Stimulated activated CD8-positive, alpha-beta memory T cell treated with anti-CD3 and anti-CD28 coated beads, Interleukin-12 subunit alpha, Interleukin-12 subunit beta, amount 100 ng/mL, for 1 hour (primary cell): Measurements from ENCODE around the gene TRAF3.
"Not testable (repeated sequence)": the region's sequence is repeated elsewhere in the genome, so short reads cannot be mapped to it uniquely, and the experiment has no call there.

Experiments
- DNase-seq: peaks from one replicate; pipeline ENCODE4 v3.0.0-alpha.2; 2020; ENCODE audit warnings: low read depth

TRAF3 gene

DNA sequence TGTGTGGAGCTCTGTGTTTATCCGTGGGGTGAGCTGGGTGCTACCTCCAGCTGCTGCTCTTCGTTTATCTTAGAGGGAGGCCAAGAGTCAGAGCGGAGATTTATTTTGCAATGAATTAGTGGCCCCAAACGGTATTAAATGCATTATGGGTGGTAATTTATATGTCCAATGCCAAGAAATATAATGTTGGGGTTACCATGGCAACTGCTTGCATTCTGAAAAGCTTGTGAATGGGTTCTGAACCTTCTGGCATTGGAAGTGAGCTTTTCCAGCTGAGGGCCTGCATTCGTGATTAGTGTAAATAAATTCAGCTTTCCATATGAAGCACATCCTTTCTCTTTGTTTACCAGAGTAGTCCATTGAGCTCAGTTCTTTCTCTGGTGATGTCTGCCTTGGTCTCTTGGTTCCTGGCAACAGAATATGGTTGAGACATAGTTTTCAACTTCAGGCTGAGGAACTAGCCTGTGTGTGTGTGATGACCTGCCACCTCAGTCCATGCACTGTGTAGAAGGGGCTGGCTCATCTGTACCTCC is 51.8 kb downstream of the TRAF3 start:
- DNase-seq = no peak

DNA sequence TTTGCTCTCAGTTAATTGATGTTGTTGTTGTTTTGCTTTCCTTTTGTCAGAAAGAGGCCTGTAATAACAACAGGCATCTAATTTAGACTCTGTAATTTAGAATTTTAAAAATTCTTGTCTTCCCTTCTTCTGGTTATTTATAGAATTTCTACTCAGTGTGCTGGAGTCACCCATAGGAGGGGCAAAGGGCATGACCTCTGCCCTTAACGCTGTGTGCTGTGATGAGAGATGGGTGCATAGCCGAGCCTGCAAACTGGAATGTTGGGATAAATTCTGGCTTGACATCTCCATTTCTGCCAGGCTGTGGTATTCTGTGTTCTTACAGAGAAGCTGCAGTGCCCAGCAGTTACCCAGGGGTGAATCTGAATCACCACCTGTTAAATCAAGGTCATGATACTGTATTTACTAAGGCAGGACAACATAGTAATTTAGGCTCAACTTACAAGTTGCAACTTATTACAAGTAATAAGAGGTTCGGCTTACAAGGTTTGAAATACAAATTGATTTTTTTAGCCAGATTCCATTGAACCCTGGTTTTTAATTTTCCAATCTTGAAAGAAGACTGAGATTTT is 53.3 kb downstream of the TRAF3 start:
- DNase-seq = no peak

DNA sequence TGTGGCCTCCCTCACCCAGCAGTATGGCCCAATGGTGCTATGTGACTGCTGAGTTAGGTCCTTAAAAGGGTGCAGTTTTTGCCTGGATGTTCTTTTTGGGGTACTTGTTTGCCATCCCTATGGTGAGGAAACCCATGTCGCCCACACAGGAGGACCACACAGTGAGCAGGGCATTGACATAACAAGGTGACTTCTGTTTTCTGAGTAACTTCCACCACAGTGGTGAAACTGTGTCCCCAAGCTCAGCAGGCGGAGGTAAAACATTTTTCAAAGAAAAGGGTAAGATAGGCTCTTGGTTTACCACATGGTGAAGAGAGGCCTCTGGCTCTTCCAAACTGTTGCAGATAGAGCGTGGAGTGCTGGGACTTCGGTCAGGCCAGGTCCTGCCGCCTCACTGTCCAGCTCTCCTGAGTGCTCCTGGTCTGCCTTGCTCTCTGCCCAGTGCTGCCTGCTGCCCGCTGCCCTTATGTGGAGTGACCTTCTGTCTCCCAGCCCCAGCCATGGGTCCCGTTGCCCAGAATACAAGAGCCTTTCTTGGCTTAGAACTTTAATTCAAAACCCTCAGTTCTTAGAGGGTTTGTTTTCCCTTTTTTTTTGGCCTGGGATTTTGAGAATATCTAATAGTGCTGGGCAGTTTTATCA is 54.0 kb downstream of the TRAF3 start:
- no peak for DNase-seq

DNA sequence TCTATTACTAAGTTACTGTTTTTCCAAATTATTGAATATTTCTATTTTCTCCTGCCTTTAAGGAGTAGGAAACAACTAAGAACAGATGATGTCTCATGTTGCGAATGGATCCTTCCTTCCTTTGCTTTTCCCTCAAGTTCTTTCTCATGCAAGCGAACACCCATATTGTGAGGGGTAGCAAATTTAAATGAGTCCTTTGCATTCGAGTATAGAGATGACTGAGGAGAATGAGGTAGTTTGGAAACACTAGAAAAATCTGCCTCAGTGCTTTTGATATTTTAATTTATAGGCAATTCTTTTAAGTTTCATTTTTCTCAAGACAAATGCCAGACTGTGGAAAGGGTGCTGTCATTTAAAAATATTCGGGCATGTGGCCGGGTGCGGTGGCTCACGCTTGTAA is 56.1 kb downstream of the TRAF3 start:
- DNase-seq = no peak

DNA sequence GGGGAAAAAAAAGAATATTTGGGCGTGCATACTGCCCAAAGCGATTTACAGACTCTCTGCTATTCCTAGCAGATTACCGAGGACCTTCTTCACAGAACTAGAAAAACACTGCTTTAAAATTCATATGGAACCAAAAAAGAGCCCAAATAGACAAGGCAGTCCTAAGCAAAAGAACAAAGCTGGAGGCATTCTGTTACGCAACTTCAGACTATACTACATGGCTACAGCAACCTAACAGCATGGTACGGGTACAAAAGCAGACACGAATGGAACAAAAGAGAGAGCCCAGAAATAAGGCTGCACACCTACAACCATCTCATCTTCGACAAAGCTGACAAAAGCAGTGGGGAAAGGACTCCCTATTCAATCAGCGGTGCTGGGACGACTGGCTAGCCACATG is 56.7 kb downstream of the TRAF3 start:
- no peak for DNase-seq

DNA sequence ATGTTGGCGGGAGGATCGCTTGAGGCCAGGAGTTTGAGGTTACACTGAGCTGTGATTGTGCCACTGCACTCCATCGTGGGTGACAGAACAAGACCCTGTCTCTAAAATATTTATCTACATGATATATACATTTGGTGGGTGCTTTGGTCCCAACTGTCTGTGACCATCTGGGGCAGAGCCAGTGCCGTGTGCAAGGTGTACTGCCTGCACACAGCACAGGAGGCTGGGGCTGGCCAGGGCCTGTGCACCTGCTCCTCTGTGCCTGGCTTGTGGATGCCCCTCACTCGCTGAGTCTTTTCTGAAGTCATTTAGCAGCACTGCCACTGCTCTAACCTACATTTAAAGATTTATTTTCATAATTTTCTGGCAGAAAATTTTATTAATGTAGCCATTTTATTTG is 58.7 kb downstream of the TRAF3 start:
- no peak for DNase-seq

DNA sequence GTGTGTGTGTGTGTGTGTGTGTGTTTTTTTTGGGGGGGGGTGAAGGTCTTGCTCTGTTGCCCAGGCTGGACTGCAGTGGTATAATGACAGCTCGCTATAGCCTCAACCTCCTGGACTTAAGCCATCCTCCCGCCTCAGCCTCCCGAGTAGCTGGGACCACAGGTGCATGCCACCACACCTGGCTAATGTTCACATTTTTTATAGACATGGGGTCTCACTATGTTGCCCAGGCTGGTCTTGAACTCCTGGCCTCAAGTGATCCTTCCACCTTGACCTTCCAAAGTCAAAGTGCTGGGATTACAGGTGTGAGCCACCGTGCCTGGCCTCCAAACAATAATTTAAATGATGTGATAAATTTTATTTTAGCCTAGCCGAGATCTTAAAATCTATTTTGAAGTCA is 59.9 kb downstream of the TRAF3 start:
- not testable (repeated sequence) for DNase-seq

DNA sequence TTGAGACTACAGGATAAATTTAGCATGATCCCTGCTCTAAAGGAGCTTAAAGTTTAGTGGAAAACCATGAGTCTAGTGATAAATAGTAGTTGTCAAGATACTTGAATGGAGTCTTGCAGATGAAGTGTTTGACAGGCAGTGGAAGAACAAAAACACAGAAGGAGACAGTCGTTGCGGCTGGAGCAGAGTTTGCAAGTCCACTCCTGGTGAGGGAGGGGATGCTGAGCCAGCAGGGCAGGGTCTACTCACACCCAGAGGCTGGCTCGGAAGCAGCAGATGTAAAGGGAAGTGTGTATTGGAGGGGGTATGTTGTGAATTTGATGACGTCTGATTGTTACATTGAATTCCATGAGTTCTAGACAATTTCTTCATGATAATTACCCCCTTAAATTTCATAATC is 61.3 kb downstream of the TRAF3 start:
- DNase-seq = no peak

DNA sequence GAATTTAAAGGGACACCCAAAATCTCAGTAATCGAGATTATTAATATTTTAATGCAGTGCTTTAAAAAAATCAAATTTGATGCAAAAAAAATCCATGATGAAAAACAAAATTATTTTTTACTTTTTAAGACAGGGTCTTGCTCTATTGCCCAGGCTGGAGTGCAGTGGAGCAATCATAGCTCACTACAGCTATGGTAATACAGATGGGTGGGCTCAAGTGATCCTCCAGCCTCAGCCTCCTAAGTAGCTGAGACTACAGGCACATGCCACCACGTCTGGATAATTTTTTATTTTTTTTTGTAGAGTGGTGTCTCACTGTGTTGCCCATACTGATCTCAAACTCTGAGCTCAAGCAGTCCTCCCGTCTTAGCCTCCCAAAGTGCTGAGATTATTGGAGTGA is 62.9 kb downstream of the TRAF3 start:
- no peak for DNase-seq

DNA sequence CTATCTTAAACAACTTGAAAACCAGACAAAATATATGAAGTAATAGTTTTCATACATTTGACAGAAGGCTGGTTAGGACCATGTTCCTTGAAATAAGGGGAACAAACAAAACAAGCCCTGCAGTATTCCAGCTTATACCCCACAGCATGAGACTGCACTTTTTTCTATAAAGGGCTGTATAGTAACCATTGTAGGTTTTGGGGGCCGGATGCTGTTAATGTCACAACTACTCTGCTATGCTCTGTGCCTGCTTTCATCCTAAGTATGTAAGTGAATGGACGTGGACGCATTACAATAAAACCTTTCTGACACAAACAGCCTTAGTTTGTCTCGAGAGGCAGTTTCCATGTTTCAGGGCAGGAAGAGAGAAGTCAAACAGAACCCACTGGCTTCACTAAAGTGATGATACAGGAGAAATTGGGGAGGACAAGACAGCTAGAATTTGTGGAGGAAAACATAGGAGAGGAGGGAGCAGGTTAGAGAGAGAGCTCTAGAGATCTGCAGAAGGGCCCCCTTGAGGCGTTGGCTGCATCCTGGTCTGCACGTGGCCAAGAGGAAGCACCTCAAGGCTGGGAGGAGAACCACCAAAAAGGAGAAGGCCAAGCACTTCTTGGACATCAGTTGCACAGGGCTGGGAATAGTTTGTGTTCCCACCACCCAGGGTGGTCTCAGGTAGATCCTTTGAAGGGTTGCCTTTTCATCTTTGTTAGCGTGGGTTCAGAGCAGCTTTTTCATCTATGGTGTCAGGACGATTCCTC is 63.7 kb downstream of the TRAF3 start:
- no peak for DNase-seq

DNA sequence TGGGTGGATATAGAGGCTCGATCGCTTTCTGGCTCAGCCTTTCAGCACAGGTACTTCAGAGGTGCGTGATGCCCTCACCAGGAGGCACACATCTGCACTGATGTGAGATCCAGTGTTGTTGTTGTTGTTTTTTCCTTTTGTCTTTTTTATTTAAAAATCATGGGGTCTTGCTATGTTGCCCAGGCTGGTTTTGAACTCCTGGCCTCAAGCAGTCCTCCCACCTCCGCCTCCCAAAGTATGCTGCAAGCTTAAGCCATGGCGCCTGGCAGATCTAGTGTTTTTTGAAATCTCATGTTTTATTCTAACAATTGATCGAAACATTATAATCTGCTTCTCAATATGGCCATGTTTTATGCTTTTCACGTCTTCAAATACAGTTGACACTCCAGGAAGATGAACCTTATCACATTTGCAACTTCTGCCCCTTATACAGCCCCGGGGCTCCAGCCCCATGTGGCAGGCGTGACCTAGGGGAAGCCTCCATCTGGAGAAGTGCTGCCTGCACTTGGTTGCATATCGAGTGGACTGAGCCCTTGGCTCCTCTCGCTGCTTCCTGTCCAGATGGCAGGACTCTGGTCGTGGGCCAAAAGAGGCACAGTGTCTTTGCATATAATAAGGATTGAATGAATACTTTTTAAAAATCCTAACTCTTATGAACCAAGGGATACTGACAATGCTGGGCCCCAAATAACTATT is 71.7 kb downstream of the TRAF3 start:
- no peak for DNase-seq

DNA sequence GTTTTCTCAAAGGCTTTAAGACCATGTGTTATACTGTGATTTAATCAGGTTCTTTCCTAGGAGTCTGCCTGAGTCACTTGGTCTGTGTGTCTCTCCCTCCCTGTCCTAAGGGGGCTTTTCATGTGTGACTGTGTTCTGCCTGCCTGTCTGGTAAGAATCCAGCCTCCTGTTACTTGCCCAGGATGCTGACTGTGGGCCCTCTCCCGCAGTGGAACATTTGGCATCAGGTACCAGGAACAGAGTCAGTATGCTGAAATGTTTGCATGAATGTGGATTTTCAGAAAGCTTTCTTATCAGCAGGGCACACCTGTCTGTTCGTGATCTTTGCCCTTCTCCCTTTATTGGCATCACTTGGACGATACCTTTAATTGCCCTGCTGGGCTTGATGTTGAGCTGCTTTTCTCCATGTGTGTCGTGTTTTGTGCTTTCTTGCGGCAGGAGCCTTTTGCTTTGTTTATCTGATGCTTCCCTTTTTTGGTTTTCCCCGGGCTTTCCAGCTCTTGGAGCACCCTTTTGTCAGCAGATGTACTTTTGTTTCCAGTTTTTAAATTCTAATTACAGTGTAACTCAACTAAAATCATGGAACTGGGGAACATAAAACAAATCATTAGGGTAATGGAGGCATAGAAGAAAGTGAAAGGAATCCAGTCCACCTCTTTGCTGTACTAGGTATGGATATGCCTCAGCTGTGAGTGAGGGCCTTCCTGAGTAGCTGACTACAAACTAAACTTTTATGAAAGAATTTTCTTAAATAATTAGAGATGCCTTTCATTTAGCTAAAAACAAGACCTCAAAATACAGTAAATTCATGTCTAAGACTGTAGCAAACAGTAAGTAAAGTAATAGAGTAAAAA is 72.5 kb downstream of the TRAF3 start:
- DNase-seq = no peak

DNA sequence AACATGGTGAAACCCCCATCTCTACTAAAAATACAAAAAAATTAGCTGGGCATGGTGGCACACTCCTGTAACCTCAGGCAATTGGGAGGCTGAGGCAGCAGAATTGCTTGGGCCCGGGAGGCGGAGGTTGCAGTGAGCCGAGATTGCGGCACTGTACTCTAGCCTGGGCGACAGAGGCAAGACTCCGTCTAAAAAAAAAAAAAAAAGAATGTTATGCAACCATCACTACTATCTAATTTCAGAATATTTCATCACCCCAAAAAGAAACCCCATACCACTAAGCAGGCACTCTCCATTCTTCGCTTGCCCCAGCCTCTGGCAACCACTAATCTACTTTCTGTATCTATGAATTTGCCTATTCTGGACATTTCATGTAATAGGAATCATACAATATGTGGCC is 76.4 kb downstream of the TRAF3 start:
- no peak for DNase-seq

DNA sequence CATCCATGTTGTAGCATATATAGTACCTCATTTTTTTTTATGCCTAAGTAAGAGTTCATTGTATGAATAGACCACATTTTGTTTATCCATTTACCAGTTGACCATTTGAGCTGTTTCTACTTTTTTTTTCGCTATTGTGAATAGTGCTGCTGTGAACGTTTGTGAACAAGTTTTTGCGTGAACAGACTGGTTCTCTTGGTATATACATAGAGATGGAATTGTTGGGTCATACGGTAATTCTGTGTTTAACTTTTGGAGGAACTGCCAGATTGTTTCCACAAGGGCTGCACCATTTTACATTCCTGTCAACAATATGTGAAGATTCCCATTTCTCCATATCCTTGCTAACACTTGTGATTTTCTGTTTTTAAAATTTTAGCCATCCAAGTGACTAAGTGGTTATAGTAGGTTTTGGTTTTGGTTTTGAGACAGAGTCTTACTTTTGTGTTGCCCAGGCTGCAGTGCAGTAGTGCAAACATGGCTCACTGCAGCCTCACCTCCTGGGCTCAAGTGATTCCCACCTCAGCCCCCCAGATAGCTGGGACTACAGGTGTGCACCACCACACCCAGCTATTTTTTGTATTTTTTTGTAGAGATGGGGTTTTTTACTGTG is 76.9 kb downstream of the TRAF3 start:
- no peak for DNase-seq

DNA sequence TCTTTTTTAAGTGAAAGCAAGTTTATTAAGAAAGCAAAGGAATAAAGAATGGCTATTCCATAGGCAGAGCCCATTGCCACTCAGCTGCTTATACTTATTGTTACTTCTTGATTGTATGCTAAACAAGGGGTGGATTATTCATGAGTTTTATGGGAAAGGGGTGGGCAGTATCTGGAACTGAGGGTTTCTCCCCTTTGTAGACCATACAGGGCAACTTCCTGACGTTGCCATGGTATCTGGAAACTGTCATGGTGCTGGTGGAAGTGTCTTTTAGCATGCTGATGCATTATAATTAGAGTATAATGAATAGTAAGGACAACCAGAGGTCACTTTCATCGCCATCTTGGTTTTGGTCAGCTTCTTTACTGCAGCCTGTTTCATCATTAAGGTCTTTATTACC is 78.9 kb downstream of the TRAF3 start:
- no peak for DNase-seq

DNA sequence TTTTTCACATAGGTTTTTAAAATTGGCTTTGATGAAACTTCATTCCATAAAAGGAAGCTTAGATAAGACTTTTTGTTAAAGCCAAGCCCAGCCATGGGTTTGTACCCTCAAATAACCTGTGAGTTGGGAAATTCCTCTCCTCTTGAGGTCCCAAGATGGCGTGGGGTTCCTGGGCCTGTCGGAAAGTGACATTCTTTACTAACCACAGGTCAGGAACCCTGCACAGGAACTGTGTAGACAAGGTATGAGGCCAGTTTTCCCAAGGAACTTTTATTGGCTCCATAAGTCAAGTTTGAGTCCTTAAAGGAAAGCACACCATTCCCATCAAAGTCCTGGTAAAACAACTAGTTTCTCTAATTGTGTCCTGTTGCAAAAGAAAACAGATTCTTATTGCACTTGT is 80.2 kb downstream of the TRAF3 start:
- no peak for DNase-seq

DNA sequence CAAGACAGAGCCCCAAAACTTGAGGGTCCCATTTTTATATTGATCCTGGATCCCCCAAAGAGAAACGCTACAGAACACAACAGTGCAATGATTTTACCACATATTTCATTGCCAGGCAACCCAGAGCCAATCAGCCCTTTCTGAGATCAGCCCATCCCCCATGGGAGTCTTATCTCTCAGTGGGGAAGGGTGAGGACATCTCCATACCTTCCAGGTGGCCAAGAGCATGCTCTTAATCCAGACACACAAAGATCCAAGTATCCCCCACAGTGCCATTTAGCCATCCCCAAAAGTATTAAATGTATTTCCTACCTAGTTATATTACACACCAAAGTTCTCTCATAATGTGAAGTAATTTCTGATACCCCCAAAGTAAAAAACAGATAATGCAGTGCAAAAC is 82.7 kb downstream of the TRAF3 start:
- no peak for DNase-seq

DNA sequence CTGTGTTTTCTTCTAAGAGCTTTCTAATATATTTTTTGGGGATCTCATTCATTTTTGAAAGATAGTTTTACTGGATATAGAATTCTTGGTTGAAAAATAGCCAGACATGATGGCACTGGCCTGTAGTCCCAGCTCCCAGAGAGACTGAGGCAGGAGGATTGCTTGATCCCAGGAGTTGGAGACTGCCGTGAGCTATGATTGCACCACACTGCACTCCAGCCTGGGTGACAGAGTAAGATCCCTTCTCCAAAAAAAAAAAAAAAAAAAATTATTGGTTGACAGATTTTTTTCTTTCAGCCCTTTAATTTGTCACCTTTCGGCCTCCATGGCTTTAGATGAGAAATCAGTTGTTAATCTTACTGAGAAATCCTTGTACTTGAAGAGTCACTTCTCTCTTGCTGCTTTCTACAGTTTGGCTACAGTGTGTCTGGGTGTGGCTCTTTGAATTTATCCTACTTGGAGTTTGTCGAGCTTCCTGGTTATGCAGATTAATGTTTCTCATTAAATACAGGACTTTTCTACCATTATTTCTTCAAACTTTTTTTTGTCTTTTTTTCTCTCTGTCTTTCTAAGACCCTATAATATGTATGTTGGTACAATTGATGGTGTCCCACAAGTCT is 85.0 kb downstream of the TRAF3 start:
- DNase-seq = no peak

DNA sequence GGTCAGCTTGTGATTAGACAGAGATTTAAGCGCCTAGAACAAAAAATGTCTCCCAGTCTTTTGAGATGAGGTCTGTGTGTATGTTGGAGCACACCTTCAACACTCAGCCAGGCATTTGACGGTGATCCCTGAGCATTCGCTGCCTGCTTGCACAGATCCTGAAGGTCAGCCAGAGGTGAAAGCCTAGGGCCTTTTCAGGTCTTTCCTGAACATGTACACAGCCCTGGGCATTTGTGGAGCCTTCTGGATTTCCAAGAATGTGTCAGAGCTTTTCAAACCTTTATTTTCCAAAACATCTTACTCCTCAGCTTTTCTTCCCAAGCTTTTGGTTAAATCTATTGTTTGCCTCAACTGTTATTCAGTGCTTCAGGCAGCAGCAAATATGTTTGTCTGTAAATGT is 86.1 kb downstream of the TRAF3 start:
- no peak for DNase-seq

DNA sequence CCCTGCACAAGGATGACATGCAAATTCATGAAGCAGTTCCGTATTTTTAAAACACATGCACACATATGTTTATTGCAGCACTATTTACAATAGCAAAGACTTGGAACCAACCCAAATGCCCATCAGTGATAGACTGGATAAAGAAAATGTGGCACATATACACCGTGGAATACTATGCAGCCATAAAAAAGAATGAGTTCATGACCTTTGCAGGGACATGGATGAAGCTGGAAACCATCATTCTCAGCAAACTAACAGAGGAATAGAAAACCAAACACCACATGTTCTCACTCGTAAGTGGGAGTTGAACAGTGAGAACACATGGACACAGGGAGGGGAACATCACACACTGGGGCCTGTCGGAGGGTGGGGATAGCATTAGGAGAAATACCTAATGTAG is 88.7 kb downstream of the TRAF3 start:
- not testable (repeated sequence) for DNase-seq
